Activated naive CD8-positive, alpha-beta T cell treated with anti-CD3 and anti-CD28 coated beads, Interleukin-2, amount 50 U/mL, for 24 hours (primary cell): ENCODE measurements around the gene GIPC1.

Experiments used
- ATAC-seq: fragments of 150-1000 bp; cut with Tn5 transposase; one replicate; pipeline ENCODE4 v1.10.0; 2021
- DNase-seq: peaks from one replicate; pipeline ENCODE4 v3.0.0; 2021
- H3K27ac Mint-ChIP-seq: one replicate; pipeline ENCODE4 v1.8.0; 2021; ENCODE audit warnings: mild to moderate bottlenecking, mixed read lengths
- H3K27me3 Mint-ChIP-seq: one replicate; pipeline ENCODE4 v1.8.0; 2021; ENCODE audit warnings: mixed read lengths
- H3K36me3 Mint-ChIP-seq: one replicate; pipeline ENCODE4 v1.8.0; 2021; ENCODE audit warnings: low read depth, mixed read lengths
- H3K4me1 Mint-ChIP-seq: one replicate; pipeline ENCODE4 v1.8.0; 2021; ENCODE audit warnings: mixed read lengths
- H3K4me3 Mint-ChIP-seq: one replicate; pipeline ENCODE4 v1.8.0; 2021; ENCODE audit warnings: mild to moderate bottlenecking, moderate library complexity, mixed read lengths
- H3K9me3 Mint-ChIP-seq: one replicate; pipeline ENCODE4 v1.8.0; 2021; ENCODE audit warnings: mixed read lengths

GIPC1 gene

DNA sequence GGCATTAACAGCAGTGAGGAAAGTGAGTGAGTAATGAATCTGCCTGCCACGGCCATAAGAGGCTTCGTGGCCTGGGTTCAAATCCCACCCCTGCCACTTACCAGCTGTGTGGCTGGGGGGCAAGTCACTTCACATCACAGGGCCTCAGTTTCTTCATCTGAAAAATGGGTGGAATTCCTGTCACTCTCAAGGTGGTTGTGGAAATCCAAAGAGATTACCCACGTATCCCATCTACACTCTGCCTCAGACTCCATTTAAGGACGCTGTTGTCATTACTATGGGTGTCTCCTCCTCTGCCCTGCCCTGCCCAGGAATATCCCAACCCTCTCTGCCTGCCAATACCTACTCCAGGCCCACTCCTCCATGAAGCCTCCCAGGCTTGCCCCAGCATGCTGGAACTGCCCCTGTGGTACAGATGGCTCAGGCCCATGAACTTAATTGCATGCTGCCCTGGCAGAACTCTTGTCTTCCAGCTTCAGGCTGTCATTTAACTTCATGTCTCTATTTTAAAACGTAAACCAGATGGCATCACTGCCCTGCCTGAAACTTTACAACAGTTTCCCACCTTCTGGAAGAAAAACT, 3.1 kb downstream of the GIPC1 start:
- ATAC-seq (no peak), DNase-seq (no peak)
- Mint-ChIP-seq H3K27me3 (peaks cover 2% of the 10 kb centered on the region), H3K27ac (no peak overlapping the region), H3K4me3 (no peak overlapping the region), H3K4me1 (peaks cover 18% of the 10 kb centered on the region), H3K36me3 (peaks cover 6% of the 10 kb centered on the region), H3K9me3 (no peaks in the 10 kb centered on the region)

DNA sequence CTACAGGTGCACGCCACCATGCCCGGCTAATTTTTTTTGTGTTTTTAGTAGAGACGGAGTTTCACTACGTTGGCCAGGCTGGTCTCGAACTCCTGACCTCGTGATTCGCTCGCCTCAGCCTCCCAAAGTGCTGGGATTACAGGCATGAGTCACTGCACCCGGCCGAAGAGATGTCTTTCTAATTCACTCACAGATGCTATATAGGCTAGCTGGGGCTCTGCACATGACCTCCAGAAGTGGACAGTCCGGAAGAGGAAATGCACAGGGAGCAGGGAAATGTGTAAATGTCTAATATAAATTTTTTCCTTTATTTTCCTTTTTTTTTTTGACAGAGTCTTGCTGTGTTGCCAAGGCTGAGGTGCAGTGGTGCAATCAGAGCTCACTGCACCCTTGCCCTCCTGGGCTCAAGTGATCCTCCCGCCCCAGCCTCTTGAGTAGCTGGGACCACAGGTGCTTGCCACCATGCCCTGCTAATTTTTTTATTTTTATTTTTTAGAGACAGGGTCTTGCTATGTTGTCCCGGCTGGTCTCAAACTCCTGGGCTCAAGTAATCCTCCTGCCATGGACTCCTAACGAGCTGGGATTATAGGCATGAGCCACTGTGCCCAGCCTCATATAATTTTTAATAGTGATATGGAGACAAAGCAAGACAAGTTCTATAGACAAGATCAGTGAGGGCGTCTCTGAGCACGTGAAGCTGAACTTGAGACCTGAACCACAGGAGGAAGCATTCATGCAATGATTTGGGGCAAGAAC, 8.4 kb downstream of the GIPC1 start:
- Mint-ChIP-seq H3K36me3 (peaks cover 6% of the 10 kb centered on the region), H3K27ac (no peak overlapping the region), H3K27me3 (no peaks in the 10 kb centered on the region), H3K9me3 (no peaks in the 10 kb centered on the region), H3K4me3 (no peak overlapping the region), H3K4me1 (peaks cover 6% of the 10 kb centered on the region)
- ATAC-seq = no peak
- no peak for DNase-seq

DNA sequence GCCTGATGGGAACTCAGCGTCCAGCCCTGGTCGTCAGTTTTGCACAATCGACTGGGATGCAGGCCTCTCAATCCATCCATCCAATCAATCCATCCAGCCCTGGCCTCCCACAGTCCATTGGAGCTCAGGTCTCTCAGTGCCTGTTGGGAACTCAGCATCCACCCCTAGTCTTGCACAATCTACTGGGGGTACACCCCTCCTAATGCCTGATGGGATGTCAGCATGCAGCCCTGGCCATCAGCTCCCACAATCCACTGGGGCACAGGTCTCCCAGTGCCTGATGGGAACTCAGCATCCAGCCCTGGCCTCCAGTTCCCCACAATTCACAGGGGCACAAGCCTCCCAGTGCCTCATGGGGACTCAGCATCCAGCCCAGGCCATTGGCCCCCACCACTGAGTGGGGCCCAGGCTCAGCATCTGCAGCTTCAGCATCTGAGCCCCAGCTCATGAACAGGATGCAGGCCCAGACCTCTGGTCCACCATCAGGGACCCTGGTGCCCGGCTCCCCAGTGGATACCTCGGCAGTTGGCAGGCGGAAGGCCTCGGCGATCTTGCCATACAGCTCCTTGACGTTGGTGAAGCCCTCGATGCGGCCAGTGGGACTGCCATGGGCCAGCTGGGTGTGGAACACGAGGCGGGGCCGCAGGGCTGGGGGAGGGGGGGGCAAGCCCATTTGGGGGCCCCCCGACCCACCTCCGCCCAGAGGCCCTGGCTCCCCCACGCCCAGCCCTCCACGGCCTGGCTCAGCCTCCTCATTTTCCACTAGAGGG, 13.6 kb downstream of the GIPC1 start:
- Mint-ChIP-seq H3K4me1 (peaks cover 10% of the 10 kb centered on the region), H3K4me3 (no peak overlapping the region), H3K36me3 (no peaks in the 10 kb centered on the region), H3K9me3 (no peaks in the 10 kb centered on the region), H3K27me3 (no peaks in the 10 kb centered on the region), H3K27ac (no peak overlapping the region)
- DNase-seq (no peak), ATAC-seq (no peak)

DNA sequence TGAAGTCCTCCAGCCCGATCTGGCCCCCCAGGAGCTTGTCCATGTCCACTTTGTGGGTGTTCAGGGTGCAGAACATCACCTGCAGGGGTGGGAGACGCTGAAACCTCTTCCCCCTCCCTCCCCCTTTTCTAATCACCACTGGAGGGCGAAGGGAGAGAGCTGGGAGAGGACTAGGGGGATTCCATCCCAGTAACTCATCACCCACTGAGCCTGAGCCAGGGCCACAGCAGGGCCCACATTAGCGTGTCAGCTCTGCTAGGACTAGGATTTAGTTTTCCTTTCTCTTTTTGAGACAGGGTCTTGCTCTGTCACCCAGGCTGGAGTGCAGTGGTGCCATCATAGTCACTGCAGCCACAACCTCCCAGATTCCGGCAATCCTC, 15.2 kb downstream of the GIPC1 start:
- no peaks in the 10 kb centered on the region for H3K36me3 Mint-ChIP-seq
- DNase-seq (no peak), ATAC-seq (no peak)
- H3K27me3 Mint-ChIP-seq = no peaks in the 10 kb centered on the region
- no peak overlapping the region for H3K27ac Mint-ChIP-seq
- no peaks in the 10 kb centered on the region for H3K9me3 Mint-ChIP-seq
- no peak overlapping the region for H3K4me3 Mint-ChIP-seq
- peaks cover 14% of the 10 kb centered on the region for H3K4me1 Mint-ChIP-seq

DNA sequence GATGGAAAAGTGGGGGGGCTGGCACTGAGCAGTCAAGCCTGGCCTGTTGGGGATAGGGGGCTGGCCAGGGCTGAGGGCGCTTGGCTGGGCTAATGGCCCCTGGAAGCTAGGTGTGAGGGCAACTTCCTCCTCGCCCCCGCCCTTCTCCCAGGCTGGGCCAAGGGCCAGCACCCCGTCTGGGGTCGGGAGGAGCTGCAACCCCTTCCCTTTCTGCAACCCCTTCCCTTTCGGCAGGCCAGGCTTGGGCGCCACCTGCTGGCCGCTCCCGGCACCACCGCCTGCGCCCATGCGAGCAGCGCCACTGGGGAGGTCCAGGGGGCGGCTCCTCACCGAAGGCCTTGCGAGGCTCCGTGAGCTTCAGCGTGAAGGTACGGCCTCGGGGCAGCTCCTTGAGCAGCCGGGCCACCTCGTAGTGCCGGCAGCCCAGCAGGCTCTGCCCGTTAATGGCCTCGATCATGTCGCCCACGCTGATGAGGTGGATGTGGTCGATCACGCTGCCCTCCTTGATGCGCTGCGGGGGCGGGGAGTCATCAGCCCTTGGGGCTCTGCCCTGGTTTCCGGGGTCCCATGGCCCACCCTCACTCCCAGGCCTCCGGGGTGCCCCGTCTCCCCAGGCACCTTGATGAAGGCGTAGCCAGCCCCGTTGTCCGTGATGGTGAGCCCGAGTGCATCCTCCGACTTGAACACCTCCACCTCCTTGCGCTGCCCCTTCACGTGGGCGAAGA, 15.8 kb downstream of the GIPC1 start:
- ATAC-seq (peak; percentile 45), DNase-seq (peak; percentile 79)
- no peaks in the 10 kb centered on the region for H3K9me3 Mint-ChIP-seq
- H3K4me1 Mint-ChIP-seq = peaks cover 19% of the 10 kb centered on the region
- H3K27ac Mint-ChIP-seq = no peak overlapping the region
- no peak overlapping the region for H3K4me3 Mint-ChIP-seq
- H3K27me3 Mint-ChIP-seq = peaks cover 2% of the 10 kb centered on the region
- H3K36me3 Mint-ChIP-seq = no peaks in the 10 kb centered on the region

DNA sequence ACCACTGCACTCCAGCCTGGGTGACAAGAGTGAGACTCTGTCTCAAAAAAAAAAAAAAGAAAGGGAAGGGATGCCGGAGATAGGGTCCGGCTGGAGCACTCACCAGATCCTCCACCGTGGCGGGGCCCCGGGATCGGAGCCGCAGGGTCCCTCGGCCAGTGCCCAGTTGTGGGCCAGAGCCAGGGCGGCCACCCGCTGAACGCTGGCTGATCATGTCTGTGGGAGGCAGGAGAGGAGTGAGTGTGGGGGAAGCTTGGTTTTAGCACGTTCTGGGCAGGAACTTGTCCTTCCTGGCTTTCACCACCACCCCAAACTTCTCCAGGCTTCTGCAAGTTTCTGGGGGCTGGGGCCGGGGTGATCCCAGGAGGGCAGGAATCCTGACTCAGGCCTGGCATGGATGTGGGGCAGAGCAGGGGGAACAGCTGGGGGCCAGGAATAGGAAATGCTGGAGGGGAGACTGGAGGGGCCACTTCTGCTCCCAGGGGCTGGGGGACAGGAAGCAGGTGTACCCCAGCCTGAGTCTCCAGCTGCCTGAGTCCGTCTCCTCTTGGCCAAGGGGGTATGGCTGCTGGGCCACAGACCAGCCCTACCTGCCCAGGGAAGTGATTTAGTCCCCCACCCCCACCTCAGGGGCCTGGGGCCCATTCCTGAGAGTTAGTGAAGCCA, 16.5 kb downstream of the GIPC1 start:
- H3K4me1 Mint-ChIP-seq = peaks cover 25% of the 10 kb centered on the region
- no peaks in the 10 kb centered on the region for H3K36me3 Mint-ChIP-seq
- DNase-seq = no peak
- peaks cover 7% of the 10 kb centered on the region for H3K27me3 Mint-ChIP-seq
- no peak for ATAC-seq
- H3K27ac Mint-ChIP-seq = no peak overlapping the region
- H3K4me3 Mint-ChIP-seq = no peak overlapping the region
- H3K9me3 Mint-ChIP-seq = no peaks in the 10 kb centered on the region

DNA sequence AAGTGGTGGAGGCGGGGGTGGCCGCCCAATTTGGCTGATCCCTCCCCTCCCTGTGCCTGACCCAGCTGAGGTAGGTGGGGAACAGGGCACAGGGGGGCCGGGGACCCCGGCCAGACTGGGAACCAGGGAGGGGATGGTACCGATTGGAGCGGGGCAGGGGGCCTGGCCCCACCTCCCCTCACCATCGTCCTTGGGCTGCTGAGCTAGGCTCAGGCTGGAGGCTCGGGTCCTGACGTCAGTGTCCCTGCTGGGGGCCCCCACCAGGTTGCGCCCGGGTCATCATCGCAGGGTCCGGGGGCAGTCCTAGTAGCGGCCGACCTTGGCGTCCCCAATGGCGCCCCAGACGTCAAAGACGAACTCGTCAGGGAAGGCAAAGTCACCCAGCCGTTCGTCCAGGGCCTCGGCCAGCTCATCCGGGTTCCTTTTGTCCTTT, 17.8 kb downstream of the GIPC1 start:
- Mint-ChIP-seq H3K4me3 (no peak overlapping the region), H3K27ac (no peak overlapping the region), H3K27me3 (peaks cover 12% of the 10 kb centered on the region), H3K36me3 (no peaks in the 10 kb centered on the region), H3K9me3 (no peaks in the 10 kb centered on the region), H3K4me1 (peaks cover 28% of the 10 kb centered on the region)
- ATAC-seq (no peak), DNase-seq (no peak)

DNA sequence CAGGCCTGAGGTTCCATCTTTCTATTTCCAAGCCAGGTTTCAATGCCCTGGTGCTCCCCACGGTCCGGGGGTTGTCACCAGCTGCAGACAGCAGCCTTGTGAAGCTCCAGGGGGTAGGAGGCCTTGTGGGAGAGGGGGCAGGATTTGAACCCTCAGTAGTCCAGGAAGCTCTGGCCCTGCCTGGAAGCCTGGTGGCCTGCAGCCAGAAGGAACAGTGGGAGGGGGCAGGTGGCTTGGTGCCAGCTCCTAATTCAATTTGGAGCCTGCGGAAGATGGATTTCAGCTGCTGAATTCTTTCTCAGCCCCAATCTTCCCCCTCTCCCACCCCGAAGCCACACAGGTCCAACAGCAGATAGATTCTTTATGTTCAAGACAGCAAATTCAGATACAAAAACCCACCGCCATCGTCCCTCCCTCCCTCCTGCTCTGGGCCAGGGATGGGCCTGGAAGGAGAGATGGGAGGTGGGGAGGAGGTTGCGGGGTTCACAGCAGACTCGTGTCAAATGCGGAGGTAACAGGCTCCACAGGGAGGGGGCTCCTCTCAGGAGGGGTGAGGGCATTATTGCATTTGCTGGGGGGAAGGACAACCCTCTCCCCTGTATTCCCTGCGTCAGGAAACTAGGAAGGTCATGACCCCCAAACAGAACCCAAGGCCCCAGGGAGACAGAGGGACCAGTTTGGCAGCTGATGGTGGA, 18.4 kb downstream of the GIPC1 start:
- DNase-seq (no peak), ATAC-seq (no peak)
- Mint-ChIP-seq H3K36me3 (peaks cover 2% of the 10 kb centered on the region), H3K27me3 (peaks cover 18% of the 10 kb centered on the region), H3K9me3 (no peaks in the 10 kb centered on the region), H3K27ac (no peak overlapping the region), H3K4me1 (peaks cover 32% of the 10 kb centered on the region), H3K4me3 (no peak overlapping the region)

DNA sequence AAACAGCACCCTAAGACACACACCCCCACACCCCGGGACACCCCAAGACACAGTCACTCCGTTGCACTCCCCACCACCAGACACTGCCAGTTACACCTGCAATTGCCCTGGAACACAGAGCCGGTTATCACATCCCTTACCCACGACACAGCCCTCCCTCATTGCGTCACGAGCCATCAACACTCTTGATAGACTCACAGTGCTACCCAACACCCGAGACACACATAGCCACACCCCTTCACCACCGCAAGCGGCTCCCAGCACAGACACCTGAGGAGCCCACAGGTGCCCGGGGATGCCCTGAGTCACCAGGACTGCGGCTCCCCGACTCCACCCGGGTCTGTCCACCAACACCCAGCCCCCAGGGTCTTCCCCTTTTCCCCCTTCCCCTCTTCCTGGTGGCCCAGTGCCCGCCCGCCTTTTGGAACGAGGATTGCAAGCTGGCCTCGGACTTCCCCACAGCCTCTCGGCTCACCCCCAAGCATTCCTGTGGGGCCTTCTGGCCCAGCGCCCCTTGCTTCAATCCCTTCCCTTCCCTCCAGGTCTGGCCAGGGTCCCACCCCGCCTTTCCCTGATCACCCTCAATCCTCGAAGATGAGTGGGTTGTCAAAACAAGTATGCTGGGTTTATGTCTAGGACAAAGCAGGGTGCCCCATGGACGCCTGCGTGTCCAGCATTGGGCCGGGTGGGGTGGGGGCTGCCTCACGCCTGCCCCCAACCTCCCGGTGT, 19.1 kb downstream of the GIPC1 start:
- Mint-ChIP-seq H3K27ac (no peak overlapping the region), H3K4me3 (peak overlapping the region; percentile 16), H3K36me3 (peaks cover 2% of the 10 kb centered on the region), H3K9me3 (no peaks in the 10 kb centered on the region), H3K4me1 (peaks cover 35% of the 10 kb centered on the region), H3K27me3 (peaks cover 18% of the 10 kb centered on the region)
- ATAC-seq (no peak), DNase-seq (no peak)

DNA sequence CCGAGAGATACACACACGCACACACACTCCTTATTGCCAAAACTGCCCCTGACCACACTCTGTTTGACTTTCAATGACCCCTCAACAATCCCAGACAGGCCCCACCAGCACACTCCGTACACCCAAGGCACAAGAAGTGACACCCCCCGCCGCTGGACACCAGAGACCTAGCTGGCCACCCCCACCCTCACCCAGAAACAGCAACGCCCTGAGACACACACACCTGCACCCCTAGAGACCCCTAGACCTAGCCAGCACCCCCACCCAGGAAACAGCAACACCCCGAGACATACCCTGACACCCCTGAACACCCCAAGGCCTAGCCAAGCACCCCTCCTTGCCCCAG, 19.6 kb downstream of the GIPC1 start:
- Mint-ChIP-seq H3K36me3 (peaks cover 2% of the 10 kb centered on the region), H3K4me1 (peaks cover 36% of the 10 kb centered on the region), H3K27ac (no peak overlapping the region), H3K4me3 (no peak overlapping the region), H3K27me3 (peaks cover 18% of the 10 kb centered on the region), H3K9me3 (no peaks in the 10 kb centered on the region)
- ATAC-seq (no peak), DNase-seq (no peak)

DNA sequence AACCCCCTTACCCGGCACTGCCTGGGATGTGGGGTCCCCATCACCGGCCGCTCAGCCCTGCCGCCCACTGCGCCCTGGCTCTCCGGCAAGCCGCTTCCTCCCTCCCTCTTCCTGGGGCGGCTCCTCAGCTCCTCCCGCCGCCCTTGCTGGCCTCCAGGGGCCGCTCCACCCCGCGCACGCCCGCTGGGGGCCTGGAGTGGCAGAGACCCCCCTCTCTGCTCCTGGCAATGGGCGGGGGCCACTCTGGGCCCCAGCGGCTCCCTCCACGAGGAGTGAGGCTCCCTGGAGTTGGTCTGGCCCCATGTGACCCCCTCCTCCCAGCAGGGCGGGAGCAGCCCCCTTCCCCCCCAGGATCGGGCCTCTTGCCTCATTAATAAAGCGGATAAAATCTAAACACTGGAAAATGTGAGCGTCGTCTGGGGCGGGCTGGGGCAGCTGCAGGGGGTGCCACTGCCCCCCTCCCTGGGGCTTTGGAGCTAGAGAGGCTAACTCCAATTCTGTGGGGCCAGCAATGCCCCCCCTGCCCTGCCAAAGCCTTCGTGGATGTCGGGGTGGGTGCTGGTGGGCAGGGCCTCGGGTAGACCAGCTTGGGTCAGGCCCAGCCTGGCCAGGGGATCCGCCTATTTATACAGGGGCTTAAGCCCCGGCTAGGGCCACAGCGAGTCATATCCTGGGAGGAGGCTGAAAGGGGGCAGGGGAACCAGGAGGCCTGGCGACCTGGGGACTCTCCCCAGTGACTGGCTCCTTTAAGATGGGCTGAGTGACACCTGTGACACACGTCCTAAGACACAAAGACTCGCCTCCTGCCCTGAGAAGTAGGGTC, 20.5 kb downstream of the GIPC1 start, which contains the start of gene PTGER1:
TSS of gene PTGER1 (minus strand) at position 104 of the 823 bp plus-strand sequence. CDS start 1,034 bp downstream, outside the sequence.
- Mint-ChIP-seq H3K36me3 (peaks cover 2% of the 10 kb centered on the region), H3K4me3 (peak within 1 kb of the TSS; percentile 36), H3K9me3 (no peaks in the 10 kb centered on the region), H3K27ac (no peak within 1 kb of the TSS), H3K4me1 (peaks cover 33% of the 10 kb centered on the region), H3K27me3 (peaks cover 18% of the 10 kb centered on the region)
- DNase-seq (peak; percentile 61), ATAC-seq (peak; percentile 72)

DNA sequence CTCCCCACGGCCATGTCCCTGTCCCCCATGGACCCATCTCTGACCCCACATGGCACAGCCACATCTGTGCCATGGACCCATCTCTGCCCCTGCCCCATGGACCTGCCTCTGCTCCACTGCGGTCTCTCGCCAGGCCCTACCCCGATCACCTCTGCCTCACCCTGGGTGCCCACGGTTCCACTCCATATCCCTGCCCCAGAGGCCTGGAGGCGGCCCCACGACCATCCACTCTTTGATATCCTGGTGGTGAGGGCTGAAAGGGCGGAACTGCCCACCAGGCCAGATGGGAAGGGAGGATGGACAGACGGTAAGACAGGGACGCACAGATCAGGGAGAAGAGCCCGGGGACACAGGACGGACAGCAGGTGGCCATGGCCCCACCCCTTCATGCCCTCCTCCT, 21.1 kb downstream of the GIPC1 start:
- ATAC-seq (no peak), DNase-seq (no peak)
- Mint-ChIP-seq H3K27me3 (peaks cover 18% of the 10 kb centered on the region), H3K36me3 (peaks cover 2% of the 10 kb centered on the region), H3K4me3 (peak overlapping the region; percentile 17), H3K27ac (no peak overlapping the region), H3K9me3 (no peaks in the 10 kb centered on the region), H3K4me1 (peaks cover 32% of the 10 kb centered on the region)
